NCI-H1694 (cell line): ENCODE measurements around the gene OR5B17.
"Not testable (repeated sequence)": the region's sequence is repeated elsewhere in the genome, so short reads cannot be mapped to it uniquely, and the experiment has no call there.

Source experiments
- DNase-seq: peaks from one replicate; lab custom pipeline; 2025; lab: John Stamatoyannopoulos, UW

The OR5B17 gene

GRCh38 chr11:58358969-58359368, at the start of gene OR5B17:
OR5B17 (minus strand) TSS chr11:58359069; CDS start chr11:58359069, 0 bp downstream.
- no peak for DNase-seq

GRCh38 chr11:58406774-58407173, 47.9 kb upstream of the OR5B17 start, which contains the start of gene OR5B3:
OR5B3 (minus strand) TSS chr11:58406874; CDS start chr11:58403409, 3,465 bp downstream.
- DNase-seq = no peak

- not testable (repeated sequence) for DNase-seq
These were observed 40.8 kb upstream of the OR5B17 start for GRCh38 chr11:58399622-58400021.

- DNase-seq = no peak
These were observed 36.7 kb upstream of the OR5B17 start for GRCh38 chr11:58395581-58395980.

GRCh38 chr11:58394195-58394594, 35.3 kb upstream of the OR5B17 start:
- DNase-seq = no peak

- no peak for DNase-seq
These were observed 33.9 kb upstream of the OR5B17 start for GRCh38 chr11:58392746-58393145.

GRCh38 chr11:58391879-58392278, 33.0 kb upstream of the OR5B17 start:
- no peak for DNase-seq

- DNase-seq = no peak
These were observed 31.7 kb upstream of the OR5B17 start for GRCh38 chr11:58390551-58391063.

- DNase-seq = no peak
These were observed 4.1 kb downstream of the OR5B17 start for GRCh38 chr11:58354727-58355126.

GRCh38 chr11:58345204-58345603, 13.7 kb downstream of the OR5B17 start:
- DNase-seq = no peak

GRCh38 chr11:58334708-58335107, 24.2 kb downstream of the OR5B17 start:
- no peak for DNase-seq

- no peak for DNase-seq
These were observed 28.0 kb downstream of the OR5B17 start for GRCh38 chr11:58330861-58331260.

- no peak for DNase-seq
These were observed 40.3 kb downstream of the OR5B17 start for GRCh38 chr11:58318532-58318931.

GRCh38 chr11:58316142-58316541, 42.7 kb downstream of the OR5B17 start:
- DNase-seq = no peak
